GM10266 (cell line): Measurements from ENCODE around the gene ZIC5.

Source experiments
- DNase-seq: peaks from one replicate; pipeline ENCODE4 v3.0.0; 2012; ENCODE audit errors: extremely low spot score
- CTCF ChIP-seq: IDR thresholded peaks from 2 replicates; pipeline ENCODE4 v1.5.1; 2012; ENCODE audit warnings: mild to moderate bottlenecking, low read depth; ENCODE audit not compliant: control insufficient read depth, insufficient read depth; ENCODE audit errors: missing control alignments

ZIC5 gene

DNA sequence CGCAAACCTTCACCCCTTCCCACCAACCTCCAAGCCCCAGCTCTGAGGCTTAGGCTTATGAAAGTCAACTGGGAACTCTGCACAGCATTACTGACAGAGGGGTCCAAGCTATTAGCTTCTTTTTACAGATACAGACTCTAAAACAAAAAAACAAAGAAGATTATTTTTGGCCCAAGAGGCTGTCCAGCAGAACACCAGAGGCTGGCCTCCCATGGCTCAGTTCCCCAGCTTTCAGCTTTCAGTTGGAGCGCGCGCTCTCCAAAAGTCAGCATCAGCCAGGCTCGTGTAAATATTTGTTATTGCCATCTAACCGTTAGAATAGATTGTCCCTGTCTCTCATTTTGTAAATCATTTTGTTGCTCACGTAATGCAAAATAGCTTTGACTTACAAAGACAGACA lies 58.4 kb downstream of the ZIC5 start:
- TF ChIP-seq CTCF: no peak
- DNase-seq: no peak
